GM12874 (cell line): ENCODE data around the gene MMEL1.

Experiments
- CTCF ChIP-seq: IDR thresholded peaks from 2 replicates; pipeline ENCODE4 v1.5.1; 2011; ENCODE audit warnings: low read depth, mild to moderate bottlenecking, control low read depth, low read length, moderate library complexity; ENCODE audit not compliant: insufficient read depth

Gene MMEL1

GRCh38 chr1:2644171-2644570 lies 11.4 kb upstream of the MMEL1 start:
- TF ChIP-seq CTCF: no peak

GRCh38 chr1:2643414-2644077 lies 10.7 kb upstream of the MMEL1 start:
- TF ChIP-seq CTCF: no peak

GRCh38 chr1:2642560-2643413 lies 10.0 kb upstream of the MMEL1 start:
- TF ChIP-seq CTCF: no peak

GRCh38 chr1:2642131-2642559 lies 9.3 kb upstream of the MMEL1 start:
- no peak for TF ChIP-seq CTCF

GRCh38 chr1:2641381-2642130 lies 8.7 kb upstream of the MMEL1 start:
- no peak for TF ChIP-seq CTCF

GRCh38 chr1:2640626-2641025 lies 7.8 kb upstream of the MMEL1 start:
- no peak for TF ChIP-seq CTCF

GRCh38 chr1:2639607-2640521 lies 7.0 kb upstream of the MMEL1 start:
- no peak for TF ChIP-seq CTCF
